K562 treated with DMSO at 1 percent for 24 hours (cell line): ENCODE measurements around the gene SLC16A6. TPM values are rescaled to one million over a fixed set of nuclear protein-coding genes. Genes with fewer than 3 reads are reported as not detected.

Experiments
- total RNA-seq: library from RNA; unstranded; fragments of 300-600 nt; gene quantifications from 2 replicates; pipeline ENCODE4 v1.2.3, GENCODE V29; 2022; ENCODE audit warnings: low read depth; ENCODE audit not compliant: insufficient read depth

SLC16A6 gene, protein sequence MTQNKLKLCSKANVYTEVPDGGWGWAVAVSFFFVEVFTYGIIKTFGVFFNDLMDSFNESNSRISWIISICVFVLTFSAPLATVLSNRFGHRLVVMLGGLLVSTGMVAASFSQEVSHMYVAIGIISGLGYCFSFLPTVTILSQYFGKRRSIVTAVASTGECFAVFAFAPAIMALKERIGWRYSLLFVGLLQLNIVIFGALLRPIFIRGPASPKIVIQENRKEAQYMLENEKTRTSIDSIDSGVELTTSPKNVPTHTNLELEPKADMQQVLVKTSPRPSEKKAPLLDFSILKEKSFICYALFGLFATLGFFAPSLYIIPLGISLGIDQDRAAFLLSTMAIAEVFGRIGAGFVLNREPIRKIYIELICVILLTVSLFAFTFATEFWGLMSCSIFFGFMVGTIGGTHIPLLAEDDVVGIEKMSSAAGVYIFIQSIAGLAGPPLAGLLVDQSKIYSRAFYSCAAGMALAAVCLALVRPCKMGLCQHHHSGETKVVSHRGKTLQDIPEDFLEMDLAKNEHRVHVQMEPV
- not detected in 2 replicates for total RNA-seq

GRCh38 chr17:68290955-68291835, at the start of gene SLC16A6, which contains the start of gene ARSG:
SLC16A6 (minus strand) TSS chr17:68291127; CDS start chr17:68278320, 12,807 bp downstream.
ARSG (plus strand) TSS chr17:68291495; CDS start chr17:68307494, 15,999 bp downstream.

DNA sequence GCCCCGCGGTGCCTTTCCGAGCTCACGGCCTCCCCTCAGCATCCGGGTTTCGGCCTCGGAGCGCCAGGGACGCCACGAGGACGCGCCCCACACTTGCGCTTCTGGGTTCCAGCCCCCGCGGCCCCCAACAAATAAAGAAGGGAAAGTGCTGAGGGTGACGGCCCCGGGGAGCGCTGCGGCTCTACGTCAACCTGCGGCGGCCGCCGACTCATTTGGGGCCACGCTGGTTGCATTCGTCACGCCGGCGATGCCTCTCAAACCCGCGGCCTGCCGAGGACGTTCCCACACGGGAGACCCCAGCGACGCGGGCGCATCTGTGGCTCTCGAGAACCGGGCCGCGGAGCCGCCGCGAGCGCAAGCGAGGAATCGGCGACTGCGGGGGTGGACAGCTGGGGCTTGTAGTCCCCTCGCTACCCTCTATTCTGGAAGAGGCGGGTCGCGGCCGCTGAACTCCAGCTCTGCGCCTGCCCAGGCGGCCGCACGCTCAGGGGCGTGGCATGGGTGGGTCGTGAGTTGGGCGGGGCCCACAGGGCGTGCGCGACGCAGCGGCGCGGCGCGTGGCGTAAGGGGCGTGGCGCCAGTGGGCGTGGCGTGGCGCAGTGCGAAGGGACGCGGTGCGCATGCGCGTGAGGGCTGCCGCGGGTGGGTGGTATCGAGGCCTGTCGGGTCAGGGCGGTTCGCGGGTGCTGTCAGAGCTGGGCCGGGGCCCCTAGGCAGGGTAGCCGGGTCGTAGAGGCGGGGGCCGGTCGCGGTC, 43.3 kb downstream of the SLC16A6 start, which contains the start of gene AMZ2:
Gene AMZ2, plus strand, starts transcription at position 599 of the 754 bp plus-strand sequence. CDS start 2,145 bp downstream, outside the sequence.

Other genes with a start within 250 kb of the SLC16A6 start
- gene AMZ2, start 43.1 kb downstream of the SLC16A6 start, total RNA-seq = 44.1 and 46.7 TPM in 2 replicates
- gene ARSG, start 368 bp upstream of the SLC16A6 start, total RNA-seq = 0.15 and 0.39 TPM in 2 replicates
- 21.6 and 29.0 TPM in 2 replicates for gene WIPI1, start 166.4 kb upstream of the SLC16A6 start, total RNA-seq
- gene PRKAR1A, start 221.3 kb upstream of the SLC16A6 start, total RNA-seq = 56.5 and 67.4 TPM in 2 replicates